ENCODE measurements around the gene USP40. TPM values are rescaled to one million over a fixed set of nuclear protein-coding genes. Genes with fewer than 3 reads are reported as not detected.

USP40 gene
- total RNA-seq, 2 donors from 2014 or later, result 11.6 to 12.5 TPM

DNA sequence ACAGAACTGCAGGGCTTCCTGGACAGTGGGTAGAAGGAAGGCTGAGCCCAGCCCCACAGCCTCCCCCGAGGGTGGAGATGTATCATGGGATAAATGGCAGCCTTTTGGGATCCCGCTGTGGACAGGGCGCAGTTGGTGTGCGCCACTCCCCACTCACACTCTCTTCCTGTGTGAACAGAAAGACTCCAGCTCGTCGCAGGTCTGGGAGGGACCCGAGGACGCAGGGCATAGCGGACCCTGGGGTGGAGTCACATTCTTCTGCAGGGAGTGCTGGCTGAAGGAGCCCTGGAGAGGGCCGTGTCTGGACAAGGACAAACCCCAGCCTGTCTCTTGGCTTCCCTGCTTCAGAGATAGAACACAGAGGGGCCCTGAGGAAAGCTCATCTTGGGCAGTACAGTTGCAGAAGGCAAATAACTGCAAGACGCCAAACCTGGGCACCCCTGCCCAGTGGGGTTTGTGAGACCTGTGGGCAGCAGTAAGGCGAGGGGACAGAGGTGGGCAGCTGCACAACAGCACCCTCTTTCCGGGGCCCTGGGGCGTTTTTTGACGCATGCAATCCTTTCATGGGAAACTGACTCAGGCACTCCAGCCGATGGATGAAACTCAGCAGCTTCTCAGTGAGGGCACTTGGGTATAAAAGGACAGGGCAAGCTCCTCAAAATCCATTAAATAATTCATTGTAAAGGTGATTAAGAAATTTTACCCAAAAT lies 101.9 kb downstream of the USP40 start:
- Histone ChIP-seq H3K27ac (no peak overlapping the region), H3K27me3 (no peaks in the 10 kb centered on the region), H3K4me1 (peaks cover 0 to 7% of the 10 kb centered on the region in 2 donors), H3K9me3 (no peaks in the 10 kb centered on the region), H3K36me3 (peaks cover 86% of the 10 kb centered on the region), H3K4me3 (no peak overlapping the region)
- TF ChIP-seq, protein P1, sequence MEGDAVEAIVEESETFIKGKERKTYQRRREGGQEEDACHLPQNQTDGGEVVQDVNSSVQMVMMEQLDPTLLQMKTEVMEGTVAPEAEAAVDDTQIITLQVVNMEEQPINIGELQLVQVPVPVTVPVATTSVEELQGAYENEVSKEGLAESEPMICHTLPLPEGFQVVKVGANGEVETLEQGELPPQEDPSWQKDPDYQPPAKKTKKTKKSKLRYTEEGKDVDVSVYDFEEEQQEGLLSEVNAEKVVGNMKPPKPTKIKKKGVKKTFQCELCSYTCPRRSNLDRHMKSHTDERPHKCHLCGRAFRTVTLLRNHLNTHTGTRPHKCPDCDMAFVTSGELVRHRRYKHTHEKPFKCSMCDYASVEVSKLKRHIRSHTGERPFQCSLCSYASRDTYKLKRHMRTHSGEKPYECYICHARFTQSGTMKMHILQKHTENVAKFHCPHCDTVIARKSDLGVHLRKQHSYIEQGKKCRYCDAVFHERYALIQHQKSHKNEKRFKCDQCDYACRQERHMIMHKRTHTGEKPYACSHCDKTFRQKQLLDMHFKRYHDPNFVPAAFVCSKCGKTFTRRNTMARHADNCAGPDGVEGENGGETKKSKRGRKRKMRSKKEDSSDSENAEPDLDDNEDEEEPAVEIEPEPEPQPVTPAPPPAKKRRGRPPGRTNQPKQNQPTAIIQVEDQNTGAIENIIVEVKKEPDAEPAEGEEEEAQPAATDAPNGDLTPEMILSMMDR (IDR thresholded peaks at IDR 0.05), result no peak
- DNase-seq (ENCODE audit: low spot score), result no peak

DNA sequence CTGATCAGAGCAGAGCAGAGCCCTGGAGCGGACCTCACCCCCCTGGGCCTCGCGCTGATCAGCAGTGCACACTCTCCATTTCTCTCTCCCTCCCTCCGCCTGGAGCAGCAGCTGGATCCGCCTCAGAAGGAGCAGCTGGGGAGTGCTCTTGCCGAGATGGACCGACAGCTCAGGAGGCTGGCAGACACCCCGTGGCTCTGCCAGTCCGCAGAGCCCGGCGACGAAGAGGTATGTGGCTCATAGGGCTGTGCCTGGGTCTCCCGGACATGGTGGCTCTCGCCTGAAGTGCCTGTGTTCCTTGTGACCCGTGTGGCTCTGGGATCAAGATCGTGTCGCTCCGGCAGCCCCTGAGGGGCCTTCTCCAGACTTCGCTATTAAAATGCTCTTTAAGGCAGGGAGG lies 102.5 kb downstream of the USP40 start:
- Histone ChIP-seq H3K9me3 (no peaks in the 10 kb centered on the region), H3K27me3 (no peaks in the 10 kb centered on the region), H3K36me3 (peaks cover 86% of the 10 kb centered on the region), H3K4me3 (no peak overlapping the region), H3K27ac (no peak overlapping the region), H3K4me1 (peaks cover 0 to under 1% of the 10 kb centered on the region in 2 donors)
- DNase-seq (ENCODE audit: low spot score), result no peak
- TF ChIP-seq, protein P1 (IDR thresholded peaks at IDR 0.05), result no peak

DNA sequence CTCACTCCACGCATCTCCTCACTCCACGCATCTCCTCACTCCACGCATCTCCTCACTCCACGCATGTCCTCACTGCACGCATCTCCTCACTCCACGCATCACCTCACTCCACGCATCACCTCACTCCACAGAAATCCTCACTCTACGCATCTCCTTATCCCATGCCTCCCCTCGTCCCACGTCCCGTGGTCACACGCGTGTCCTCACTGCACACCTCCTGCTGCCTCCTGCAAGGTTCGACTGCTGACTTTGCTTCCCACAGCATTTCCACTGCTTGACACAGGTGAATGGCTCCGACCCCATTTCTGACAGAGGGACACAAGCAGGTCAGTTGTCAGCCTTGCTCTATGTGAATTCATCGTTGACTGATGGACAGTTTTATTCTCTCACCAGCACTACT lies 103.0 kb downstream of the USP40 start:
- Histone ChIP-seq H3K4me3 (no peak overlapping the region), H3K4me1 (no peaks in the 10 kb centered on the region), H3K36me3 (peaks cover 86% of the 10 kb centered on the region), H3K27me3 (no peaks in the 10 kb centered on the region), H3K9me3 (no peaks in the 10 kb centered on the region), H3K27ac (no peak overlapping the region)
- DNase-seq (ENCODE audit: low spot score), result no peak
- TF ChIP-seq, protein P1 (IDR thresholded peaks at IDR 0.05), result no peak

DNA sequence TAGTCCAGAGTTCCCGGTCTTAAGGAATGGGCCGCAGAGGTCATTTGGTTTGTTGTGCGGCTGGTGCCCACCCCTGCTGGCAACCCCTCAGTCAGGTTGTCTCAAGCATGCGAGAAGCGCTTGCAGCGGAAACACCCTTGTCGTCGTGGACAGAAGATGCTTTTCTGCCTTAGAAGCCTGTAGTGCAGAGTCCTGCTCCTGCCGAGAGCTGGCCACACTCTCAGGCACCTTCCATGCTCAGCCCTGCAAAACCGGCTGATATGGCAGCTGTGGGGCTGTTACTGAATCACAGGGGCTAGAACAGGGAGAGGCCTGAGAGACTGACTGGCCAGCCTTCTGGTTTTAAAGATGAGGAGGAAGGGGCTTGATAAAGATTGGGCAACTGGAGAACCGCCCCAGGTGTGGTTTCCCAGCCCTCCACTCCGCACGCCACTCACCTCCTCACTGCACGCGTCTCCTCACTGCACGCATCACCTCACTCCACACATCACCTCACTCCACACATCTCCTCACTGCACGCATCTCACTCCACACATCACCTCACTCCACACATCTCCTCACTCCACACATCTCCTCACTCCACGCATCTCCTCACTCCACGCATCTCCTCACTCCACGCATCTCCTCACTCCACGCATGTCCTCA lies 103.6 kb downstream of the USP40 start:
- H3K9me3 ChIP-seq, result no peaks in the 10 kb centered on the region
- H3K27me3 ChIP-seq, result no peaks in the 10 kb centered on the region
- peaks cover 86% of the 10 kb centered on the region for H3K36me3 ChIP-seq
- TF ChIP-seq, protein P1 (IDR thresholded peaks at IDR 0.05), result no peak
- H3K4me3 ChIP-seq, result no peak overlapping the region
- no peak overlapping the region for H3K27ac ChIP-seq
- no peaks in the 10 kb centered on the region for H3K4me1 ChIP-seq
- no peak for DNase-seq (ENCODE audit: low spot score)

DNA sequence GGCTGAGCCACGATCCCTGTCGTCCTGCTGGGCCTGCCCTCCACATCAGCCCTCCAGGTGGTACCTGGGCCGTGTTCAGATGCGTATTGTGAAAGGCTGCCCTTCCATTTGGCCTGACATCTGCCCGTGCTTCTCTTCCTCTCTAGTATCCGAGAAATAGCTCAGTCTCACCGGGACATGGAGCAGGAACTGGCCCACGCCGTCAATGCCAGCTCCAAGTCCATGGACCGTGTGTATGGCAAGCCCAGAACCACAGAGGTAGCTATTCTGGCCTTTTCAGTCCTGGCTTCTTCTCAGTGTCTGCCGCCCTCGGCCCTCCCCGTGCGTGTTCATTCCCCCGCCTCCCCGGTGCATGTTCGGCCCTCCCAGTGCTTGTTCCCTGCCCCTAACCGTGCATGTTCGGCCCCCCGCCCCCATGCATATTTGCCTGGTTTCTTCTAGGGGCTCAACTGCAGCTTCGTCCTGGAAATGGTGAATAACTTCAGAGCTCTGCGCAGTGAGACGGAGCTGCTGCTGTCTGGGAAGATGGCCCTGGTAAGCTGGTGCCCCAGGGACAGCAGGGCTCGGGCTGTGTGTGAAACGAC lies 104.3 kb downstream of the USP40 start:
- Histone ChIP-seq H3K4me3 (no peak overlapping the region), H3K9me3 (no peaks in the 10 kb centered on the region), H3K27me3 (no peaks in the 10 kb centered on the region), H3K4me1 (no peaks in the 10 kb centered on the region), H3K27ac (no peak overlapping the region), H3K36me3 (peaks cover 86% of the 10 kb centered on the region)
- no peak for DNase-seq (ENCODE audit: low spot score)
- TF ChIP-seq, protein P1 (IDR thresholded peaks at IDR 0.05), result no peak

Data from right atrium auricular region (tissue), 2 donors.